C4-2B (cell line): Measurements from ENCODE around the gene ATP2A1.

ENCODE experiments used
- ZFX ChIP-seq: fragments of 450-650 bp; IDR thresholded peaks from 2 replicates; pipeline ENCODE4 v1.6.1; 2017
- TF ChIP-seq, protein P1 (sequence below): fragments of 450-650 bp; conservative IDR thresholded peaks from 2 replicates; pipeline ENCODE4 v1.5.1; 2017; ENCODE audit warnings: mild to moderate bottlenecking

DNA sequence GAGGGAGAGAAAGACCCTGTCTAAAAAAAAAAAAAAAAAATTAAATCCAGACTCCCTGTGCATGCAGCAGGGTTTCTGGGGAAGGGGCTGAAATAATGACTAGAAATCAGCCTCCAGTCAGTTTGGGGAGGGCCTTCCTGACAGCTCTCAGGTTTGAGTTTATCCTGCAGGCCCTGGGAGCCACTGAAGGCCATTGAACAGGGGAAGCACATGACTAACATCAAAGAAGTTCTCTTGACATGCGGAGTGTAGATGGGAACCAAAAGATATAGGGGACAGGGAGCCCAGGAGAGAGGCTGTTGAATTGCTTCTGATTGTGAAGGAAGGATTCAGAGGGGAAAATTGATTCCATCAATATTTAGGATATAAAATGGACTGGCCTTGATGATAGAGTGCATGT lies 49.5 kb downstream of the ATP2A1 start:
- TF ChIP-seq, protein P1, sequence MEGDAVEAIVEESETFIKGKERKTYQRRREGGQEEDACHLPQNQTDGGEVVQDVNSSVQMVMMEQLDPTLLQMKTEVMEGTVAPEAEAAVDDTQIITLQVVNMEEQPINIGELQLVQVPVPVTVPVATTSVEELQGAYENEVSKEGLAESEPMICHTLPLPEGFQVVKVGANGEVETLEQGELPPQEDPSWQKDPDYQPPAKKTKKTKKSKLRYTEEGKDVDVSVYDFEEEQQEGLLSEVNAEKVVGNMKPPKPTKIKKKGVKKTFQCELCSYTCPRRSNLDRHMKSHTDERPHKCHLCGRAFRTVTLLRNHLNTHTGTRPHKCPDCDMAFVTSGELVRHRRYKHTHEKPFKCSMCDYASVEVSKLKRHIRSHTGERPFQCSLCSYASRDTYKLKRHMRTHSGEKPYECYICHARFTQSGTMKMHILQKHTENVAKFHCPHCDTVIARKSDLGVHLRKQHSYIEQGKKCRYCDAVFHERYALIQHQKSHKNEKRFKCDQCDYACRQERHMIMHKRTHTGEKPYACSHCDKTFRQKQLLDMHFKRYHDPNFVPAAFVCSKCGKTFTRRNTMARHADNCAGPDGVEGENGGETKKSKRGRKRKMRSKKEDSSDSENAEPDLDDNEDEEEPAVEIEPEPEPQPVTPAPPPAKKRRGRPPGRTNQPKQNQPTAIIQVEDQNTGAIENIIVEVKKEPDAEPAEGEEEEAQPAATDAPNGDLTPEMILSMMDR, result no peak
- TF ChIP-seq ZFX, result no peak
